HEK293T (cell line): ENCODE data around the gene C1GALT1C1L.

Experiments used
- CTCF ChIA-PET: fragments of 350-600 bp; formaldehyde crosslinking; extraction: SDS; loops from one replicate; lab custom pipeline; 2021; ENCODE audit warnings: antibody characterized with exemption, inconsistent platforms; lab: Yijun Ruan, JAX
- POLR2A ChIA-PET: fragments of 350-600 bp; formaldehyde crosslinking; extraction: SDS; loops from one replicate; lab custom pipeline; 2020; ENCODE audit warnings: antibody characterized with exemption, inconsistent platforms; lab: Yijun Ruan, JAX
- DNase-seq: peaks from one replicate; pipeline ENCODE4 v3.0.0; 2012; ENCODE audit warnings: mixed read lengths; ENCODE audit errors: extremely low spot score
- ARNT ChIP-seq: fragments of 450-650 bp; IDR thresholded peaks from 2 replicates; pipeline ENCODE4 v1.6.1; 2017; ENCODE audit warnings: mild to moderate bottlenecking
- BHLHE40 ChIP-seq: fragments of 450-650 bp; IDR thresholded peaks from 2 replicates; pipeline ENCODE4 v1.6.1; 2016; ENCODE audit warnings: mild to moderate bottlenecking, moderate library complexity, borderline replicate concordance
- CTBP1 ChIP-seq: fragments of 450-650 bp; IDR thresholded peaks from 2 replicates; pipeline ENCODE4 v1.6.1; 2016; ENCODE audit warnings: borderline replicate concordance
- ELF4 ChIP-seq: fragments of 450-650 bp; IDR thresholded peaks from 2 replicates; pipeline ENCODE4 v1.6.1; 2017; ENCODE audit warnings: antibody characterized with exemption
- FOXA1 ChIP-seq: fragments of 450-650 bp; IDR thresholded peaks from 2 replicates; pipeline ENCODE4 v1.6.1; 2016; ENCODE audit warnings: mild to moderate bottlenecking
- FOXK2 ChIP-seq: fragments of 450-650 bp; IDR thresholded peaks from 2 replicates; pipeline ENCODE4 v1.6.1; 2016; ENCODE audit warnings: mild to moderate bottlenecking
- FOXM1 ChIP-seq: fragments of 450-650 bp; IDR thresholded peaks from 2 replicates; pipeline ENCODE4 v1.6.1; 2017; ENCODE audit warnings: mild to moderate bottlenecking, borderline replicate concordance
- HDGF ChIP-seq: fragments of 450-650 bp; IDR thresholded peaks from 2 replicates; pipeline ENCODE4 v1.6.1; 2017; ENCODE audit warnings: antibody characterized with exemption, borderline replicate concordance
- L3MBTL2 ChIP-seq: fragments of 450-650 bp; conservative IDR thresholded peaks from 2 replicates; pipeline ENCODE4 v1.6.1; 2016; ENCODE audit warnings: mild to moderate bottlenecking
- LEF1 ChIP-seq: fragments of 450-650 bp; IDR thresholded peaks from 2 replicates; pipeline ENCODE4 v1.6.1; 2017; ENCODE audit warnings: mild to moderate bottlenecking, borderline replicate concordance
- NFRKB ChIP-seq: fragments of 450-650 bp; IDR thresholded peaks from 2 replicates; pipeline ENCODE4 v1.6.1; 2016; ENCODE audit warnings: mild to moderate bottlenecking, moderate library complexity
- PKNOX1 ChIP-seq: fragments of 450-650 bp; IDR thresholded peaks from 2 replicates; pipeline ENCODE4 v1.6.1; 2016
- SP1 ChIP-seq: fragments of 450-650 bp; IDR thresholded peaks from 2 replicates; pipeline ENCODE4 v1.6.1; 2017
- SUZ12 ChIP-seq: fragments of 450-650 bp; IDR thresholded peaks from 2 replicates; pipeline ENCODE4 v1.6.1; 2016; ENCODE audit warnings: mild to moderate bottlenecking
- TARDBP ChIP-seq: fragments of 450-650 bp; IDR thresholded peaks from 2 replicates; pipeline ENCODE4 v1.6.1; 2016
- ZNF384 ChIP-seq: fragments of 450-650 bp; IDR thresholded peaks from 2 replicates; pipeline ENCODE4 v1.6.1; 2016

C1GALT1C1L gene

GRCh38 chr2:43715300-43716098 lies 39.3 kb upstream of the C1GALT1C1L start:
- TF ChIP-seq FOXK2: no peak
- TF ChIP-seq NFRKB: no peak
- TF ChIP-seq BHLHE40: no peak
- TF ChIP-seq ZNF384: no peak
- TF ChIP-seq FOXM1: no peak
- no peak for TF ChIP-seq TARDBP
- TF ChIP-seq ARNT: no peak
- TF ChIP-seq SP1: no peak
- no peak for TF ChIP-seq LEF1
- TF ChIP-seq HDGF: no peak
- no peak for TF ChIP-seq L3MBTL2
- TF ChIP-seq SUZ12: no peak
- no peak for TF ChIP-seq PKNOX1
- no peak for TF ChIP-seq CTBP1
- TF ChIP-seq FOXA1: no peak
- no peak for TF ChIP-seq ELF4
- POLR2A ChIA-PET: no interaction called here
- CTCF ChIA-PET: no interaction called here
- DNase-seq: no peak

- no peak for DNase-seq
- TF ChIP-seq ARNT: no peak
- no peak for TF ChIP-seq BHLHE40
- ChIA-PET CTCF (no interaction called here), POLR2A (no interaction called here)
Measured at GRCh38 chr2:43714164-43714563, 37.9 kb upstream of the C1GALT1C1L start.

GRCh38 chr2:43710866-43711265 lies 34.6 kb upstream of the C1GALT1C1L start:
- TF ChIP-seq CTBP1 (no peak), SP1 (no peak), FOXK2 (no peak), NFRKB (no peak), TARDBP (no peak), ELF4 (no peak), PKNOX1 (no peak), FOXM1 (no peak), LEF1 (no peak), HDGF (no peak), SUZ12 (no peak), ZNF384 (no peak), ARNT (no peak), L3MBTL2 (no peak), FOXA1 (no peak)
- no peak for DNase-seq
- ChIA-PET POLR2A (no interaction called here), CTCF (no interaction called here)

- TF ChIP-seq SP1 (no peak), ELF4 (no peak), ZNF384 (no peak), HDGF (no peak), BHLHE40 (no peak), L3MBTL2 (no peak), SUZ12 (no peak), LEF1 (no peak), FOXA1 (no peak), NFRKB (no peak), PKNOX1 (no peak), FOXK2 (no peak), FOXM1 (no peak), ARNT (no peak), CTBP1 (no peak), TARDBP (no peak)
- POLR2A ChIA-PET: no interaction called here
- CTCF ChIA-PET: no interaction called here
- DNase-seq: no peak
Measured at GRCh38 chr2:43708891-43709290, 32.7 kb upstream of the C1GALT1C1L start.

GRCh38 chr2:43708178-43708577 lies 31.9 kb upstream of the C1GALT1C1L start:
- TF ChIP-seq FOXM1: no peak
- TF ChIP-seq SUZ12: no peak
- TF ChIP-seq LEF1: no peak
- TF ChIP-seq ELF4: no peak
- TF ChIP-seq FOXA1: no peak
- no peak for TF ChIP-seq L3MBTL2
- no peak for DNase-seq
- ChIA-PET CTCF (no interaction called here), POLR2A (no interaction called here)

- TF ChIP-seq FOXM1 (no peak), HDGF (no peak), LEF1 (no peak)
- POLR2A ChIA-PET: no interaction called here
- DNase-seq: no peak
- CTCF ChIA-PET: no interaction called here
Measured at GRCh38 chr2:43707255-43708015, 31.2 kb upstream of the C1GALT1C1L start.
